AG20443 (cell line): ENCODE data around the gene ARL14.

Experiments used
- DNase-seq: peaks from one replicate; pipeline ENCODE4 v3.0.0; 2012; ENCODE audit warnings: low spot score, mixed read lengths

The ARL14 gene

GRCh38 chr3:160676547-160677303 lies at the start of gene ARL14:
Gene ARL14, plus strand, starts transcription at chr3:160677160. Its CDS starts 187 bp downstream, at chr3:160677347.
- no peak for DNase-seq

GRCh38 chr3:160629491-160629890 lies 47.5 kb upstream of the ARL14 start:
- no peak for DNase-seq

GRCh38 chr3:160633361-160634083 lies 43.4 kb upstream of the ARL14 start:
- DNase-seq = no peak

- DNase-seq = no peak
Measured at GRCh38 chr3:160635213-160635612, 41.7 kb upstream of the ARL14 start.

GRCh38 chr3:160637086-160637485 lies 39.9 kb upstream of the ARL14 start:
- no peak for DNase-seq

- DNase-seq = no peak
Measured at GRCh38 chr3:160638184-160638583, 38.8 kb upstream of the ARL14 start.

GRCh38 chr3:160641665-160642309 lies 35.2 kb upstream of the ARL14 start:
- DNase-seq = no peak

- DNase-seq = no peak
Measured at GRCh38 chr3:160643994-160644393, 33.0 kb upstream of the ARL14 start.

- no peak for DNase-seq
Measured at GRCh38 chr3:160644491-160644890, 32.5 kb upstream of the ARL14 start.

GRCh38 chr3:160648701-160649100 lies 28.3 kb upstream of the ARL14 start:
- DNase-seq = no peak

- no peak for DNase-seq
Measured at GRCh38 chr3:160649596-160649995, 27.4 kb upstream of the ARL14 start.

GRCh38 chr3:160653512-160653911 lies 23.4 kb upstream of the ARL14 start:
- no peak for DNase-seq

GRCh38 chr3:160660902-160661301 lies 16.1 kb upstream of the ARL14 start:
- DNase-seq = no peak

- no peak for DNase-seq
Measured at GRCh38 chr3:160661660-160662059, 15.3 kb upstream of the ARL14 start.

- no peak for DNase-seq
Measured at GRCh38 chr3:160665231-160665630, 11.7 kb upstream of the ARL14 start.

- peak; percentile 40 for DNase-seq
Measured at GRCh38 chr3:160665784-160666526, 11.0 kb upstream of the ARL14 start.

GRCh38 chr3:160667452-160667851 lies 9.5 kb upstream of the ARL14 start:
- no peak for DNase-seq

- DNase-seq = no peak
Measured at GRCh38 chr3:160668454-160668853, 8.5 kb upstream of the ARL14 start.

GRCh38 chr3:160671231-160671630 lies 5.7 kb upstream of the ARL14 start:
- DNase-seq = no peak

- DNase-seq = no peak
Measured at GRCh38 chr3:160671995-160672394, 5.0 kb upstream of the ARL14 start.

- no peak for DNase-seq
Measured at GRCh38 chr3:160673188-160673587, 3.8 kb upstream of the ARL14 start.

- DNase-seq = no peak
Measured at GRCh38 chr3:160675566-160676124, 1.3 kb upstream of the ARL14 start.
